Activated naive CD4-positive, alpha-beta T cell treated with anti-CD3 and anti-CD28 coated beads, Interleukin-2, amount 50 U/mL, for 24 hours (primary cell): ENCODE data around the gene MMP21.

Source experiments
- H3K27ac Mint-ChIP-seq: one replicate; pipeline ENCODE4 v1.8.0; 2021; ENCODE audit warnings: mild to moderate bottlenecking, mixed read lengths
- H3K27me3 Mint-ChIP-seq: one replicate; pipeline ENCODE4 v1.8.0; 2021; ENCODE audit warnings: mixed read lengths
- H3K36me3 Mint-ChIP-seq: one replicate; pipeline ENCODE4 v1.8.0; 2021; ENCODE audit warnings: mixed read lengths
- H3K4me1 Mint-ChIP-seq: one replicate; pipeline ENCODE4 v1.8.0; 2021; ENCODE audit warnings: mixed read lengths
- H3K4me3 Mint-ChIP-seq: one replicate; pipeline ENCODE4 v1.8.0; 2021; ENCODE audit warnings: mild to moderate bottlenecking, mixed read lengths
- H3K9me3 Mint-ChIP-seq: one replicate; pipeline ENCODE4 v1.8.0; 2021; ENCODE audit warnings: mixed read lengths

MMP21 gene, protein sequence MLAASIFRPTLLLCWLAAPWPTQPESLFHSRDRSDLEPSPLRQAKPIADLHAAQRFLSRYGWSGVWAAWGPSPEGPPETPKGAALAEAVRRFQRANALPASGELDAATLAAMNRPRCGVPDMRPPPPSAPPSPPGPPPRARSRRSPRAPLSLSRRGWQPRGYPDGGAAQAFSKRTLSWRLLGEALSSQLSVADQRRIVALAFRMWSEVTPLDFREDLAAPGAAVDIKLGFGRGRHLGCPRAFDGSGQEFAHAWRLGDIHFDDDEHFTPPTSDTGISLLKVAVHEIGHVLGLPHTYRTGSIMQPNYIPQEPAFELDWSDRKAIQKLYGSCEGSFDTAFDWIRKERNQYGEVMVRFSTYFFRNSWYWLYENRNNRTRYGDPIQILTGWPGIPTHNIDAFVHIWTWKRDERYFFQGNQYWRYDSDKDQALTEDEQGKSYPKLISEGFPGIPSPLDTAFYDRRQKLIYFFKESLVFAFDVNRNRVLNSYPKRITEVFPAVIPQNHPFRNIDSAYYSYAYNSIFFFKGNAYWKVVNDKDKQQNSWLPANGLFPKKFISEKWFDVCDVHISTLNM

DNA sequence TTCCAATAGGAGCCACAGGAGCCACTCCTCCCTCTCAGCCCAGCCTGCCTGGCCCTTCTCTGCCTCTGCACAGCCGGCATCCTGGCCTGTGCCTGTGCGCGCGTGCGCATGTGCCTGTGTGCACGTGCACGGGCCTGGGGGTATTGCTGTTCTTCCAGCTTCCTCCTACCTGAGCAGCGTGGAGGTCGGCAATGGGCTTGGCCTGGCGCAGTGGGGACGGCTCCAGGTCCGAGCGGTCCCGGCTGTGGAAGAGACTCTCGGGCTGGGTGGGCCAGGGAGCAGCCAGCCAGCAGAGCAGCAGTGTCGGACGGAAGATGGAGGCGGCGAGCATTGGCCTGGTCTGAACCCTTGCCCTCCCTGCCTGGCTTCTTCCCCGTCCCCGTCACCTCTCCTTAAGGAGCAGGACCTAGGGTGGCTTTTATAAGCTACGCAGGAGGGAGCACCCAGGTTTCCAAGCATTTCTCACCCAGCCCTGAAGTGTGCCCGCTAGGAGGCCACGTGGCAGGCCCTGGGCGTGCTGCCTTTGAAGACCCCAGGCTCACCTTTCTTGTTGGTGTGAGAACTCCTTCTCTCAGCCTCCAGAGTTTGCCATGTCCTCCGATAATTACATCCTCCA lies at the start of gene MMP21:
Gene MMP21 (minus strand): TSS at position 331 of the 616 bp plus-strand sequence. CDS start 0 bp downstream, at position 331.
- peaks cover 2% of the 10 kb centered on the region for H3K36me3 Mint-ChIP-seq
- H3K4me3 Mint-ChIP-seq = no peak within 1 kb of the TSS
- no peaks in the 10 kb centered on the region for H3K4me1 Mint-ChIP-seq
- H3K9me3 Mint-ChIP-seq = no peaks in the 10 kb centered on the region
- peaks cover 2% of the 10 kb centered on the region for H3K27me3 Mint-ChIP-seq
- H3K27ac Mint-ChIP-seq = no peak within 1 kb of the TSS

DNA sequence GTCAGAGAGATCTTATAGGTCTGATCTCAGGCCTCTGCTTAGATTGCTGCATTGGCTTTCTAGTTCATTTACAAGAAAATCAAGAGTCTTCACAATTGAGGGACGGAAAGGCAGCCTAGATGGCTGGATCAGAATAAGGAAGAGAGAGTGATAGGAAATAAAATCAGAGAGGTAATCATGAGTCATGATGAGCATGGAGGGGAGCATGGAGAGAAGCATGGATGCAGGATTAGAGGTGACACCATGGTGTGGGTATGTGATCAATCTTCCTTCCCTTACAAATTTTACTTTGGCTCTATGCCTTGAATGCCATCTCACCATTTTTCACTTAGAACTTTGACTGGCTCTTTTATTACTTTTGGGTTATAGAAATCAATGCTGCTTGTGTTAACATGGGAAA lies 49.1 kb upstream of the MMP21 start:
- Mint-ChIP-seq H3K9me3 (no peaks in the 10 kb centered on the region), H3K27me3 (no peaks in the 10 kb centered on the region), H3K36me3 (peaks cover 14% of the 10 kb centered on the region)

DNA sequence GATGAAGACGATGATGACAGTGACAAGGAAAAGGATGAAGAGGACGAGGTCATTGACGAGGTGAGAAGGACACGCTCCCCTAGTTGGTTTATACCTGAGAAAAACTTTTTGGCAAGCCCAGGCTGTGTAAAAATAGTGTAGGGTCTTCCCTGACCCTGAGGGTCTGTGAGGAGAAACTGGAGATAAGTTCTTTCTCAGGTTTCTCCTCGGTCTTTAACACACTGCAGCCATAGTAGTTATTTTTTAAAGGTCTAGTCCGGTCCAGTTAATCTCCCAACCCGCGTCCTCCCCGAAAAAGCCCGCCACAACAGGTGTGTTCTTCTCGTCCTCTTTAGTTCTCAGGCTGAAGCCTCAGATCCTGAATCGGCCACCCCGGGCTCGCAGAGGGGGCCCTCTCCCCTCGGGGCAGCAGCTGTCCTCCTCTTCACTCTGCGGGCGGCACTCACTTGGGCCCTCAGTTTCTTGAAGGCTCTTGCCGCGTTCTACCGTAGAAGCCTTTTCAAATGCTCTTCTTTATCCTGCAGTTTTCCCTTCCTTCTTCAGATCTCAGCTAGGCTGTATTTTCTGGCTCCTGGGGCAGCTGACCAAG lies 48.1 kb upstream of the MMP21 start:
- no peak overlapping the region for H3K27ac Mint-ChIP-seq
- H3K4me1 Mint-ChIP-seq = peaks cover 14% of the 10 kb centered on the region
- H3K4me3 Mint-ChIP-seq = no peak overlapping the region
- no peaks in the 10 kb centered on the region for H3K27me3 Mint-ChIP-seq
- peaks cover 10% of the 10 kb centered on the region for H3K36me3 Mint-ChIP-seq
- H3K9me3 Mint-ChIP-seq = no peaks in the 10 kb centered on the region

More for the DNA sequence above, 49.1 kb upstream of the MMP21 start:
- Mint-ChIP-seq H3K4me3 (no peak overlapping the region), H3K27ac (no peak overlapping the region), H3K4me1 (peaks cover 21% of the 10 kb centered on the region)

DNA sequence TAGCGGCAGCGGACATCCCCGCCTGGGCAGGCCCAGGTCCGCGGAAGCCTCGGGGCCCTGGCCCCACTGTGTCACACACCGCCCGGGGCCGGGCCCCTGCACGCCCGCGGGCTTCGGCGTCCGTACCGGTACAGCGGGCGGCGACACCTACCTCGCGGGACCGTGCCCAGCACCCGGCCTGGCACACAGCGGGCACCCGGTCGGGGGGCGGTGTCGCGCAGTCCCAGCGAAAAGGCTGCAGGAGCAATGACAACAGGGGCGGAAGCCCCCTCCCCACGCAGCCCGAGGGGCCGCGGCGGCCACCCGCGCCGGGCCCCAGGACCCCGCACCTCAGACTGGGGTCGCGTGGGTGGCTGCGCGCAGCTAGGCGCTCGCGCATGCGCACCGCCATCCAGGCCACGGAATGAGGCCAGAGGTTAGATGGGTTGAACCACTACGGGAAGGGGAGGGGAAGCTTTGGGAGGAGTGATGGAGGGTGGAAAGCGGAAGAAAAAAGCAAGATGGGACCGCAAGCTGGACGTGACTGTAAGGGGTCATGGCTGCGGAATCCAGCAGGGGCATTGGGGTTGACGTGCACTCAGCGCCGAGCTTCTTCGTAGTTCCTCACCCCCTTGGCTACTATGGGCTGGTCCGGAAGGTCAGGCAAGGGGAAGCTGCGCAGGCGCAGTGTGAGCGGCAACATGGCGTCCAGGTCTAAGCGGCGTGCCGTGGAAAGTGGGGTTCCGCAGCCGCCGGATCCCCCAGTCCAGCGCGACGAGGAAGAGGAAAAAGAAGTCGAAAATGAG lies 47.4 kb upstream of the MMP21 start, which contains the start of the genes BCCIP and UROS:
Gene BCCIP (plus strand): TSS at position 669 of the 785 bp plus-strand sequence. CDS start 12 bp downstream, at position 681.
Gene UROS (minus strand): TSS at position 381 of the 785 bp plus-strand sequence. CDS start 6,759 bp downstream, outside the sequence.
- peaks cover 7% of the 10 kb centered on the region for H3K36me3 Mint-ChIP-seq
- H3K9me3 Mint-ChIP-seq = no peaks in the 10 kb centered on the region
- H3K27ac Mint-ChIP-seq = no peak within 1 kb of the TSS
- peaks cover 10% of the 10 kb centered on the region for H3K4me1 Mint-ChIP-seq
- no peaks in the 10 kb centered on the region for H3K27me3 Mint-ChIP-seq
- peak within 1 kb of the TSS; percentile 81 for H3K4me3 Mint-ChIP-seq

DNA sequence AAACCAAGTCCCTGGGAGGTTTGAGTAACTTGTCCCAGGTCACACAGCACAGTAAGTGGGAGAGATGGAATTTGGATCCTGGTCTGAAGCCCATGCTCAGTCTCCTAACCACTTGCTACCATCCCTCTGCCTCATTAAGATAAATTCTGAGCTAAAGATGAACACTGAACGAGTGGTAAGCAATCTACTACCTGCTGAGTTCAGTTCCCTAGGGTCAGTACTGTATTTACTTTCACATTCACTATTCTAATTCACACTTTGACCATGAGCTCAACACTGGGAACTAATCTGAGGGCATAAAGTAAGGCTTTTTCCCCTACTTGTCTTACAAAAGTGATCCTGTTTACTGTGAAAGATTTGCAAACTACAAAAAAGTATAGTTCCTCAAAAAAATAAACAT lies 45.1 kb upstream of the MMP21 start:
- no peaks in the 10 kb centered on the region for H3K27me3 Mint-ChIP-seq

DNA sequence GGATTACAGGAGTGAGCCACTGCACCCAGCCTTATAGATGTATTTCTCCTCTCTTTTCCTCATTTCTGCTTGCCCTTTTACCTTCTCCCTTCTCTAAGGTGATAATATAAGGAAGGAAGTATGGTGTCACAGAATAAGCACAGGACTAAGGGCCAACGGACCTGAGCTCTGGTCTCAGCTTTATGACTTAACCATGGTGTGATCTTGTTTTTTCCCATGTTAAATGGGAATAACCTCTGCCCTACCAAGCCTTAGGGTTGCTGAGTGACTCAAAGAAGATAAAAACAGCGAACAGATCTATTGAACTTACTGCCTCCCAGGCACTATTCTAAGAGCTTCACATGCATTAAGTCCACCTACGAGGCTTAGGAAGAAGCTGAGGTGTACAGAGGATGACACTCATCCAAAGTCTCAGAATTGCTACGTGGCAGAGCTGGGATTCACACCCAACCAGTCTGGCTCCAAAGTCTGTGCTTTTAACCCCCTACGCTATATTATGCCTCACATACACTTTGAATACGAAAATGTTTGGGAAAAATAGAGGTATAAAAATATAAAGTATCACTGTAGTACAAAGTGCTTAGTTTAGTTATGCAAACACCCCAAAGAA lies 41.8 kb upstream of the MMP21 start:
- Mint-ChIP-seq H3K27me3 (no peaks in the 10 kb centered on the region), H3K27ac (no peak overlapping the region), H3K4me1 (no peaks in the 10 kb centered on the region), H3K9me3 (no peaks in the 10 kb centered on the region), H3K4me3 (no peak overlapping the region), H3K36me3 (peaks cover 4% of the 10 kb centered on the region)

More for the DNA sequence above, 45.1 kb upstream of the MMP21 start:
- H3K9me3 Mint-ChIP-seq = no peaks in the 10 kb centered on the region
- peak overlapping the region; percentile 76 for H3K4me3 Mint-ChIP-seq
- no peak overlapping the region for H3K27ac Mint-ChIP-seq
- H3K36me3 Mint-ChIP-seq = no peaks in the 10 kb centered on the region
- H3K4me1 Mint-ChIP-seq = no peaks in the 10 kb centered on the region

DNA sequence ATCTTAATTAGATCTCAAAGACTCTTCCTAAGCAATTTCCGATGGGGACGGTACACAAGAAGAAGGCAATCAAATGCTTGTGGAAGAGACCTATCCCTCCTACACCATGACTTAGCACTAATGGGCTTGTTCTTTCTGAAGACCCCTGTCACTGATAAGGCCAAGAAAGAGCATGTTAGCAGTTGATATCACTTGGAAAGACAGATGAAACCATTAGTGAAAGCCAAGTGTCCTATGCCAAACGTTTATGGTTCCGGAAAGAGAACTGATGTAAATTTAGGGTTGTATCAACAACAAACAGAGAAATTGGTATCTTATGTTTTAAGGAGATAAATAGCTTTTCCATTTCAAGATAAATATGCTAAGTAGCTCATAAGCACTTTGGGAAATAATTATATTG lies 40.9 kb upstream of the MMP21 start:
- H3K27me3 Mint-ChIP-seq = no peaks in the 10 kb centered on the region
- no peaks in the 10 kb centered on the region for H3K4me1 Mint-ChIP-seq
- no peak overlapping the region for H3K4me3 Mint-ChIP-seq
- no peaks in the 10 kb centered on the region for H3K9me3 Mint-ChIP-seq
- H3K27ac Mint-ChIP-seq = no peak overlapping the region
- peaks cover 5% of the 10 kb centered on the region for H3K36me3 Mint-ChIP-seq

DNA sequence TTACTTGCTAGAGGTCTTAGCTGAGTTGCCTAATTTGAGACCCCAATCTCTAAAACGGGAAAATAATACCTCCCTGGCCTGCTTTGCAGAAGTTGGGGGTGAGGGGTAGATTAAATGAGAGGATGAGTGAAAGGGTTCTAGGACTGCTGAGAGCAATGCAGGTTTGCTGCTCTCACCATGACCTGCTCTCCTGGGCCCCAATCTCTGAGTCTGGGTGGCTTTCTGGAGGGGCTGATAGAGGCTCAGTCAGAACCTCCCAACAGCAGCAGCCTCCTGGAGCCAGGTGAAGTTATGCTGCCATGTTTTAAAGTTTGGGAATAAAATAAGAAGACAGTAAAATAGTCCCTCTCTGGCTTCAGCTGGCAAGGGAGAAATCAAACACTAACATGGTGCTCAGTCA lies 40.1 kb upstream of the MMP21 start:
- H3K27me3 Mint-ChIP-seq = no peaks in the 10 kb centered on the region
- no peaks in the 10 kb centered on the region for H3K9me3 Mint-ChIP-seq

DNA sequence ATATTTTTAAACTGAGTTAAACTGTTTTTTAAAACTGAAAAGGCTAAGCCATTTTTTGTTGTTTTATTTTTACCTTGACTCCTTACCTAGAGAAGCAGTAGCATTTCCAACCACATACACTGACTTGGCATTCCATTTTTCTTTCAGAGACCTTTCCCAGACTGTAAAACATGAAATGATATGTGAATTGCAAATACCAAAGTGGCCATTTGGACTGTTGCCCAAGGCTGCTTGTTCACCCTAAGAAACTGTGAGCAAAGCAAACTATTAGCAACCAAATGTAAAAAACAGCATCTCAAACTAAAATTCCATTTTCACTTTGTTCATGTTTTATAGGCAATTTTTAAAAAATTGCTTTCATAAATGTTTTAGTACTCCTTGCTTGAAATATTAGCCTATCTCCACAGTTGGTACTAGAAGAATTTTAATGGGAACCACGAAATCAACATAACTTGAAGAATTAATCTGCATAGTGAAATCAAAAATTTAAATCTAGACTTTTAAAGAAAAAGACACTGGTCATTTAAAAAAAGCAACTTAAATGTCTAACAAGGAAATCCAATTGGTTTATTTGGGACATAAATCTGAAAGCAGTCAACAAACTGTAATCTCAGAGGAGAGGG lies 36.6 kb upstream of the MMP21 start:
- no peak overlapping the region for H3K27ac Mint-ChIP-seq
- no peaks in the 10 kb centered on the region for H3K4me1 Mint-ChIP-seq
- no peaks in the 10 kb centered on the region for H3K9me3 Mint-ChIP-seq
- no peak overlapping the region for H3K4me3 Mint-ChIP-seq
- peaks cover 7% of the 10 kb centered on the region for H3K36me3 Mint-ChIP-seq
- H3K27me3 Mint-ChIP-seq = no peaks in the 10 kb centered on the region

More for the DNA sequence above, 40.1 kb upstream of the MMP21 start:
- Mint-ChIP-seq H3K4me1 (no peaks in the 10 kb centered on the region), H3K4me3 (no peak overlapping the region), H3K27ac (no peak overlapping the region), H3K36me3 (peaks cover 6% of the 10 kb centered on the region)

DNA sequence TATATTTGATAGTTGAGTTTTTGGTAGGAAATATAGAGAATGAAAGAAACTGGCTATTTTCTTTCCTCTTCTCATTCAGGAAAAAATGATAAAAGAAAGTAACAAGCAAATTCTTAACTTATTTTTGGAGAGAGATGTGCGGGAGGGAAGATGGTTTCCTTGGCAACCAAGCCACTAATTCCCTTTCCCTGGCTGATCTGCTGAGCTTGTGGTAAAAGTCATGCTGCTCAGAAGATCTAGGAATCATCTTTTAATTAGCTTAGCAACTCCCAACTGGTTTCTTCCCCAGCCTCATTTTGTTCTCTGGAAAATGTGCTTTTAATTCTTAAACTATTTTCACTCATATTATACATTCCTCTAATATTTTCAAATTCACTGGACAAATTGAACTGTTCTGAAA lies 35.6 kb upstream of the MMP21 start:
- Mint-ChIP-seq H3K27ac (no peak overlapping the region), H3K27me3 (no peaks in the 10 kb centered on the region), H3K9me3 (no peaks in the 10 kb centered on the region), H3K4me3 (no peak overlapping the region), H3K36me3 (peaks cover 7% of the 10 kb centered on the region), H3K4me1 (no peaks in the 10 kb centered on the region)

DNA sequence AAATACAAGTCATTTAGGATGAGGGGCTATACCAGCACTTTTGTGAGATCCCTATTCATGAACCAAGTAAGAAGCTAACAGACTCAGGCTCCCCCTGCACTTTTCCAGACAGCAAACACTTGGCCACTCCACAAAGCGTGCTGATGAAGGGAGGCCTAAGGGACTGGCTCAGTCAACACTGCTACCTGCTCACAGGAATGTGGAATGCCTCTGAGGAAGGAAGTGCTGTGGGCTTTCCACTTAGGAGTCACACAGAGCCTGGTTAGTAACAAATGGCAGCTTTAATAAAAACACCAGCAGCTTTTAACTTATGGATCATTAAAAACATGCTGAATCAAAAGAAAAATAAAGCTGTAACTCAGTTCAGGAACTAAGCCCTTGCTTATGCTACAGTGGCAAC lies 32.4 kb upstream of the MMP21 start:
- peaks cover 5% of the 10 kb centered on the region for H3K36me3 Mint-ChIP-seq
- no peak overlapping the region for H3K4me3 Mint-ChIP-seq
- no peaks in the 10 kb centered on the region for H3K4me1 Mint-ChIP-seq
- no peak overlapping the region for H3K27ac Mint-ChIP-seq
- H3K27me3 Mint-ChIP-seq = no peaks in the 10 kb centered on the region
- no peaks in the 10 kb centered on the region for H3K9me3 Mint-ChIP-seq

DNA sequence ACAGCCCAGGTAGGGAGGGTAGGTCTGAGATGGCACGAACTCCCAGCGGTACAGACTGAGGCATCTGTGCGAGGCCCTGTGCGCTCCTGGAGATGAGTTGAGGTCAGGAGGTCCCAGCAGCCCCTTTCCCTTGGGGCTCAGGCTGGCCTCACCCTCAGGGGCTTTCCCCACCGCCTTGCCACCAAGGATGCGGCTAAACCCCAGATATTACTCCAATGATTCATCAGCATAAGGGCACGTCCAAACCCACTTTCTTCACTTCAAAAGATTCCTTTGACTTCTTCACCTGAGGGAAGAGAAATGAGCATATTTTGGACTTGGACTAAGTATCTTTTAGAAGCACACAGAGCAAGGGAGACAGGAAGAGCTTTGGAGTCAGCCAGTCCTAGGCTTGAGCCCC lies 27.1 kb upstream of the MMP21 start:
- H3K9me3 Mint-ChIP-seq = no peaks in the 10 kb centered on the region
- H3K36me3 Mint-ChIP-seq = peaks cover 4% of the 10 kb centered on the region
- H3K4me1 Mint-ChIP-seq = no peaks in the 10 kb centered on the region
- no peak overlapping the region for H3K4me3 Mint-ChIP-seq
- no peaks in the 10 kb centered on the region for H3K27me3 Mint-ChIP-seq
- H3K27ac Mint-ChIP-seq = no peak overlapping the region

DNA sequence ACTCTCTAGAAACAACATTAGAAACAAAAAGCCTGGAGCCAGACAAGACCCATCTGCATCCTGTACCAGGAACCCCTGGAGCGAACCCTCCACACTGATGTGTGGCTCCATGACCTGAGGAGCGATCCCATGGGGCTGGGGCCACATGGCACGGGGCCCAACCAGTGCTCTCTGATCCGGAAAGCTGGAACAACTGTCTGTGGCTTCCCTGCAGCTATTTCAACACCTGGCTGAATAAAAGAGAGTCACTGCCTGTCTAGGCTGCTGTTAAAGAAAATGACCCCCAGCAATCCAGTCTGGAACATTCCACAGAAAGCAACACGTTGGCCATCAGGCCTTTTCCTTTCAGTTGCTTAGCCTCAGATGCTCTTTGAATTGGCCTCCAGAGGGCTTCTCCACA lies 26.5 kb upstream of the MMP21 start:
- H3K9me3 Mint-ChIP-seq = no peaks in the 10 kb centered on the region
- no peak overlapping the region for H3K27ac Mint-ChIP-seq
- H3K36me3 Mint-ChIP-seq = peaks cover 4% of the 10 kb centered on the region

DNA sequence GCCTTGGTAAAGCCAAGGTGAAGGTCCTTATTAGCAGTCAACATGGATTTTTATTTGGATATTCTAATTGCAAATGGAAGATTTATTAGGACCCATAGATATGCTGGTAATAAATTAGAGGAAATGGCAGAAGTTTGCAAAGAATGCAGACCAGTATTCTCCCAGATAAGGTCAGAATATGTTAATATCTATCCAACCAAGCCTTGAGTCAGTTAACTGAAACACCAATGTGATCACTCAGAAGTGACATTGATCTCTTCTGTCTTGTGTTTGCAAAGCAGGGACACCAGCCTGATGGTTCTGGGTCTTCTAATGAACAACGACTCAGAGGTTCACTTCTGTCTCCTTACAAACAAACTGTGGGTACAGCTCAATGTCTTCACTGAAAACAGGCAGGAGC lies 26.0 kb upstream of the MMP21 start:
- H3K4me1 Mint-ChIP-seq = no peaks in the 10 kb centered on the region
- no peaks in the 10 kb centered on the region for H3K9me3 Mint-ChIP-seq
- no peak overlapping the region for H3K27ac Mint-ChIP-seq
- H3K4me3 Mint-ChIP-seq = no peak overlapping the region
- peaks cover 4% of the 10 kb centered on the region for H3K36me3 Mint-ChIP-seq
- no peaks in the 10 kb centered on the region for H3K27me3 Mint-ChIP-seq

More for the DNA sequence above, 26.5 kb upstream of the MMP21 start:
- Mint-ChIP-seq H3K4me1 (no peaks in the 10 kb centered on the region), H3K4me3 (no peak overlapping the region), H3K27me3 (no peaks in the 10 kb centered on the region)
